Endothelial cell of hepatic sinusoid (primary cell): Measurements from ENCODE around the gene HAUS8.
"Not testable (repeated sequence)": the region's sequence is repeated elsewhere in the genome, so short reads cannot be mapped to it uniquely, and the experiment has no call there.

Source experiments
- in situ Hi-C: cut with HindIII; loops from 2 replicates; pipeline ENCODE4 v1.10.0; 2017; ENCODE audit warnings: low sequenced_read_pairs

Gene HAUS8

DNA sequence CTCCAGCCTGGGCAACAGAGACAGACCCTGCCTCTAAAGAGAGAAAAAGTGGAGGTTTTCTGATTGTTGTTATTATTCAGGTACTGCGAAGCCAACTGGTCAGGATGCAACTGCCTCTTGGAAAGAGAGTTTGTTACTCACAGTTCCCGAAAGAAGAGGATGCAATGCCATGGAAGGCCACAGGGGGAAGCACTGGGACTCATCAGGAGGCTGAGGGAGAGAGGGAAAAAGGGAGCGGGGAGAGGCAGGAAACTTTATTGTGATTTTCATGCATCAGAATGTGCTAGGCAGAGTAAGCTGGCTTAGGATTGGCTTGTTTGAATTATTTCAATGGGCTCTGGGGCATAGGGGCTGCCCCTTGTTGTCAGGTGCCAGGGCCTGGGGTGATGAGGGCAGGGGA is 27.9 kb upstream of the HAUS8 start:
- in situ Hi-C loops = no loop called here

DNA sequence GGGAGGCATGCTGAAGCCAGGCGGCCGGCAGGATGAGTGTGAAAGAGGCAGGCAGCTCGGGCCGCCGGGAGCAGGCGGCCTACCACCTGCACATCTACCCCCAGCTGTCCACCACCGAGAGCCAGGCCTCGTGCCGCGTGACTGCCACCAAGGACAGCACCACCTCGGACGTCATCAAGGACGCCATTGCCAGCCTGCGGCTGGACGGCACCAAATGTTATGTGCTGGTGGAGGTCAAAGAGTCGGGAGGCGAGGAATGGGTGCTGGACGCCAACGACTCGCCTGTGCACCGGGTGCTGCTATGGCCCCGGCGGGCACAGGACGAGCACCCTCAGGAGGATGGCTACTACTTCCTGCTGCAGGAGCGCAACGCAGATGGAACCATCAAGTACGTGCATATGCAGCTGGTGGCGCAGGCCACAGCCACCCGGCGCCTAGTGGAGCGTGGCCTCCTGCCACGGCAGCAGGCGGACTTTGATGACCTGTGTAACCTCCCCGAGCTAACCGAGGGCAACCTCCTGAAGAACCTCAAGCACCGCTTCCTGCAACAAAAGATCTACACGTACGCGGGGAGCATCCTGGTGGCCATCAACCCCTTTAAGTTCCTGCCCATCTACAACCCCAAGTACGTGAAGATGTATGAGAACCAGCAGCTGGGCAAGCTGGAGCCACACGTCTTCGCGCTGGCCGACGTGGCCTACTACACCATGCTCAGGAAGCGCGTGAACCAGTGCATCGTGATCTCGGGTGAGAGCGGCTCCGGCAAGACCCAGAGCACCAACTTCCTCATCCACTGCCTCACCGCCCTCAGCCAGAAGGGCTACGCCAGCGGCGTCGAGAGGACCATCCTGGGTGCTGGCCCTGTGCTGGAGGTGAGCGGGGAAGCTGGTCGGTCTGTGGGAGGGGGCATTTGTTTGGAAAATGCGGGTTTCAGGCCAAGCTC is 26.7 kb upstream of the HAUS8 start:
- in situ Hi-C loops = no loop called here

DNA sequence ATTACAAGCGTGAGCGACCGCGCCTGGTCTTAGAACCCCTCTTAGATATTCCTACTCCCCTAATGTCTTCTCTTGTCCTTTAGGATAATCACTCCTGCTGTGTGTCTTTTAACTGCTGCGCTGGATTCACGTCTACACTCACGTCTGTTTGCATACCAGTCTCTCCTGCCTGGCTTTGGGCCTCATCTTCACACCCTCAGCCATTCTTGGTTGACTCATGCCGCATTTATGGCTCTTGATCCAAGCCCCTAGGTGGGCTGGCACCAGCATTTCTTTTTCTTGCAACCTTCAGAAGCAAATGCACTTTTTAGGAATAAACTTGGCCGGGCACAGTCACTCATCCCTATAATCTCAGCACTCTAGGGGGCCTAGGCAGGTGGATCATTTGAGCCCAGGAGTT is 23.1 kb upstream of the HAUS8 start:
- in situ Hi-C loops = no loop called here

DNA sequence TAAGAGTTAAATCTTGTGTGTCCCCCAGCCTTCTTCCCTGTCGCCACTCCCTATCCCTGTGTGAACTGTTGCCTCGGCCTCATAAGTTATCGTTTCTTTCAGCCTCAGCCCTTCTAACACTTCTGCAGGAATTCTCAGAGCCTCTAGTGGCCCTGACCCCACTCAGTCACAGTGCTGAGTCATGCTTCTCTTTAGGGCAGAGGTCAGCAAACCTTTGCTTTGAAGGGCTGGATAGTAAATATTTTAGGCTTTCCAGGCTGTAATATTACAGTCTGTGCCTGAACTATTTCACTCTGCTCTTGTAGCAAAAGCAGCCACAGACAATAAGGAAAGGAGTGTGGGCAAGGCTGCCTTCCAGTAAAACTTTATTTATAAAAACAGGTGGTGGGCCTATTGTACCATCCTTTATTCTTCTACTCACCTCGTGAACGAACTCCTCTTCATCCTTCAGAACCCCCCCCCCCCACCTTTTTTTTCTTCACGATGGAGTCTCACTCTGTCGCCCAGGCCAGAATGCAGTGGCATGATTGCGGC is 22.4 kb upstream of the HAUS8 start:
- in situ Hi-C loops = no loop called here

DNA sequence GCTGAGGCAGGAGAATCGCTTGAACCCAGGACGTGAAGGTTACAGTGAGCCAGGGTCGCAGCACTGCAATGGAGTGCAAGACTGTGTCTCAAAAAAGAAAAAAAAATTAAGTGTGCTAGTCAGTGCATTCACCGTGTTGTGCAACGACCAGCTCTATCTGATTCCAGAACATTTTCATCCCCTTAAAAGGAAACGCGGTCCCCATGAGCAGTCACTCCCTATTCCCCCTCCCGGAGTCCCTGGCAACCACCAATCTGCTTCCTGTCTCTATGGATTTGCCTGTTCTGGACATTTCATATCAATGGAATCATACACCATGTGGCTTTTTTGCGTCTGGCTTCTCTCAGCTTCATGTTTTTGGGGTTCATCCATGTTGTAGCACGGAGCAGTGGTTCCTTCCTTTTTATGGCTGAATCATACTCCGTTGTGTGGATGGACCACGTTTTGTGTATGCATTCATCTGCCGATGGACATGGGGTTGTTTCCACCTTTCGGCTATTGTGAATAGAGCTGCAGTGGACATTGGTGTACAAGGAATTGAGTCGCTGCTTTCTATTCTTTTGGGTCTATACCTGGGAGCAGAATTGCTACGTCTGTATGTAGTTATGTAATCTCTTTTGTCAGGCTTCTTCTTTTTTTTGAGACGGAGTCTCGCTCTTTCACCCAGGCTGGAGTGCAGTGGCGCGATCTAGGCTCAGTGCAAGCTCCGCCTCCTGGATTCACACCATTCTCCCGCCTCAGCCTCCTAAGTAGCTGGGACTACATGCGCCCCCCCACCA is 20.1 kb upstream of the HAUS8 start:
- in situ Hi-C loops = no loop called here

DNA sequence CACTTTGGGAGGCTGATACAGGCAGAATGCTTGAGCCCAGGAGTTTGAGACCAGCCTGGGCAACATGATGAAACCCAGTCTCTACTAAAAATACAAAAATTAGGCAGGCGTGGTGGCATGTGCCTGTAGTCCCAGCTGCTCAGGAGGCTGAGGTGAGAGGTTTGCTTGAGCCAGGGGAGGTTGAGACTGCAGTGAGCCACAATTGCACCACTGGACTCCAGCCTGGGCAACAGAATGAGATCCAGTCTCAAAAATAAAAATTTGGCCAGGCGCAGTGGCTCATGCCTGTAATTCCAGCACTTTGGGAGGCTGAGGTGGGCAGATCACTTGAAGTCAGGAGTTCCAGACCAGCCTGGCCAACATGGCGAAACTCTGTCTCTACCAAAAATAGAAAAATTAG is 19.4 kb upstream of the HAUS8 start:
- in situ Hi-C loops = not testable (repeated sequence)

DNA sequence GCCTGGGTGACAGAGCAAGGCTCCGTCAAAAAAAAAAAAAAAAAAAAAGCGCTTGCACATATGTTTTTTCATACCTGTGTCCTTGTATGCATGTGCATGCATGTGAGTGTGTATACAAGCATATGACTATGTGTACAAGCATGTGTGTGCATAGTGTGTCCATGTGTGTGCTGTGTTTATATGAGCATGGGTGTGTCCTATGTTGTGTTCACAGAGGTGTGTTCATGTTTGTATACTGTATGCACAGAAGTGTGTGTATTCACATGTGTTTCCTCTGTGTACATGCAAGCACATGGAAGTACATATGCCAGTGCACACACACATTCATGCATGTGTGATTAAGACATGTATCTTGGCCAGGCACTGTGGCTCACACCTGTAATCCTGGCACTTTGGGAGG is 17.4 kb upstream of the HAUS8 start:
- in situ Hi-C loops = no loop called here

DNA sequence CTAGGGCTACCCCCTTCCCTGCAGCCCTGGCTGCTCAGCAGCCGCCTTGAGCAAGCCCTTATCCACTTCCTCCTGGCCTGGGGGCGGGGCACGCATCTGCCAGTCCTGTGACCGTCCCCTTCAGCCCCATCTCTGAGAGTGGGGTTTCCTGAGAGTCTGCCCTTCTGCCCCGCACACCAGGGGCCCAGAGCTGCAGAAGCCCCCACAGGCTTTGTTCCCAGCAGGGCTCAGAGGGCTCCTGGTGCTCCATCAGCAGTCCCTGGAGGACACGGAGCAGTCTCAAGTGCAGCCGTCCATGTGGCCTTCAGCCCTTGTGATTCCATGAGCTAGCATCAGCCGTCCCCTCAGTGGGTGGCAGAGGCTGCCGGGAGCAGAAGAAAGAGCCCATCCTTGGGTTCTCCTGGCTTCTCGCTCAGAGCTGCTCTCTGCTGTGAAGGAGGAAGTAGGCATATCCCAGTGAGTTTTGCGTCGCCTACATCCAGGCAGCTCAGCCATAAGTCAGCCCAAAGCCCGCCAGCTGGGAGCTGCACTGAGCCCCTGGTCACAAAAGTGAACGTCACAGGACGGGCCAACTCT is 16.6 kb upstream of the HAUS8 start:
- in situ Hi-C loops = no loop called here

DNA sequence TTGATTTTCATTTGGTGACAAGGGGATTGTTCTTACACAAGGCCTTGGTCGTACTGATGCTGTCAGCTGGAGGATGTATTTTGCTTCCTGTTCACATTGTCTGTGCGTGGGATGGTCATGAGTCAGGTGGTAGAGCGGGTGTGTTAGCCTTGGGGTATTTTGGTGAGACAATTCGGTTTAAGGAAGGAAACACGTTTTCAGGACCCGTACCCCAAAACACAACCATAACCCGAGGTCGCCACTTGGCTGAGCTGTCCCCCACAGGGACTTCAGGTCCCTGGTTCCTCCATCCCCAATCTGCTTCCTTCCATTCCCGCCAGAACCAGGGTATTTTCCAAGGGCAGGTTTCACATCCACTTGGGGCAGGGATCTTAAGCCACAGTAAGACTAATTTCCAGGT is 15.3 kb upstream of the HAUS8 start:
- in situ Hi-C loops = no loop called here

DNA sequence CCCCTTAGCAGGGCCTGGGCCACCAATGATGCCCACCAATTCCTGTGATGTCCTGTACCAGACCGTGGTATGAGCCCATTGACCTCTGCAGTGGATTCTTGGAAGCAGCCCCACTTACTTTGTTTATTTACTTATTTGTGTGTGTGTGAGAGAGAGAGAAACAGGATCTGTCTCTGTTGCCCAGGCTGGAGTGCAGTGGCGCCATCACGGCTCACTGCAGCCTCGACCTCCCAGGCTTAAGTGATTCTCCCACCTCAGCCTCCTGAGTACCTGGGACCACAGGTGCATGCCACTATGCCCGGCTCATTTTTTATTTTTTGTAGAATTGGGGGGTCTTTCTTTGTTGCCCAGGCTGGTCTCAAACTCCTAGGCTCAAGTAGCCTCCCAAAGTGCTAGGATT is 13.3 kb upstream of the HAUS8 start:
- in situ Hi-C loops = no loop called here

DNA sequence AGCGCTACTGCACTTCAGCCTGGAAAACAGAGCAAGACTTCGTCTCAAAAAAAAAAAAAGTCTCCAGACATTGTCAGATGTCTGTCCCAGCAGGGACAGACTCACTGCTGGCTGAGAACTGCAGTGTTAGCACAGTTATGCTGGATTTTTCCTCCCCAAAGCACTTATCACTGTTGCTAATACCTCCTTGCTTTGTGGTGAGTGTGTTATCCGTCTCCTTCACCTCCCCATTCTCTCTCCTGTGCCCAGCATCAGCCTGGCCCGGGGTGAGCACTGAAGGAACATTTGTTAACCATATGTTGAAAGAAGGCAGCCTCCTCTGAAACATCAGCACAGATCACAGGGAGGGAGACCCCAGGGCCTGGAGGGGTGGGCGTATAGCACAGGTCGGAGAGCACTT is 11.6 kb upstream of the HAUS8 start:
- in situ Hi-C loops = no loop called here

DNA sequence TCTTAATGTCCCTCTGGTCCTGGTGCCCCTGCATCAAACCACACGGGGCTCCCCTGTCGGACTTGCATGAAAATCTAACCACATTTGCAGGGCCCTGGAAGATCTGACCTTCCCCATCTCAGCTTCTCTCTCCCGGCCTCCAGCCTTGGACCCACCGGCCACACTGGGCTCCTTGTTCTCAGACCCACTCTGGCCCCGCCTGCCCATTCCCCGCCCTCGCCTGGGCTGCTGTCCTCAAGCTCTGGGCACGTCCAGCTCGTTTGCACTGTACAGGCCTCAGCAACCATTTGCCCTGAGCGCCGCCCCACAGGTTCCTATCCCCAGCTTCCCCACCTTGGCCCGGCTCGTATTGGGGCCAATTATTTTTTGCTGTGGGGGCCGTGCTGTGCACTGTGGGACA is 10.9 kb upstream of the HAUS8 start:
- in situ Hi-C loops = no loop called here

DNA sequence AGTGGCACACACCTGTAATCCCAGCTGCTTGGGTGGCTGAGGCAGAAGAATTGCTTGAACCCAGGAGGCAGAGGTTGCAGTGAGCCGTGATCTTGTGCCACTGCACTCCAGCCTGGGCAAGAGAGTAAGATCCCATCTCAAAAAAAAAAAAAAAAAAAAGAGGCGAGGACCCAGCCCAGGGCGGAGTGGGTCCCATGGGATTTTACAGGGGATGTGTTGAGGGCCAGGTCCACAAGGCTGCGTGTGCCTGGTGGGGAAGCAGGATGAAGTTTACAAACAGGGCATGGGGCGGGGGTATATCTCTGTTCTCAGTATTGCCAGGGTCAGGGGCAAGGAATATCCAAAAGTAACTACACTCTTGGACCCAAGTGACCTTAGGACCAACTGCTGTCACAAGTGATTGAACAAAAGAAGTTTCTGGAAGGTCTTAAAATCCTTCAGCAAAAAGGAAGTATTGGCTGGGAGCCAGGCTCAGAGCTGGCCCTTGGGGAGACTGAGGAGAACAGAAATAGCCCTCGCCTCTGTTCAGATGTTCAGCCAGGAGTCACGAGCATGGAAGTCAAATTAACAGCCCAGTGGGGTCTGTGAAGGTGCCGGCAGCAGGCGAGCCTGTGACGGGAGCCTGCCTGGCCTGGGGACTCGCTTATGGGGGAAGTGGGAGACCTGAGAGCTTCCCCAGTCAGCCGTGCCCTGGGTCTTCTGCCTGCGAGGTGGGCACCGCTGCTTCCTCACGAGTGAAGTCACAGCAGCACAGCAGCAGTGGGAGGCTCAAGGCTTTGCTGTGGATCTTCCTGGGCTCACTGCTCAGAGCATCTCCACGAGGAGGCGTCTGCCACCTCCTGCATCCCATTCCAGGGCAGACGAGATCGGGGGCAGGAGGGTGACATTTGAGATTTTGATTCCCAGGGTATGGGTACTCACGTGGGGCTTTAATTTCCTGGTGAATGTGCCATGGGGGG is 6.7 kb upstream of the HAUS8 start:
- in situ Hi-C loops = no loop called here

DNA sequence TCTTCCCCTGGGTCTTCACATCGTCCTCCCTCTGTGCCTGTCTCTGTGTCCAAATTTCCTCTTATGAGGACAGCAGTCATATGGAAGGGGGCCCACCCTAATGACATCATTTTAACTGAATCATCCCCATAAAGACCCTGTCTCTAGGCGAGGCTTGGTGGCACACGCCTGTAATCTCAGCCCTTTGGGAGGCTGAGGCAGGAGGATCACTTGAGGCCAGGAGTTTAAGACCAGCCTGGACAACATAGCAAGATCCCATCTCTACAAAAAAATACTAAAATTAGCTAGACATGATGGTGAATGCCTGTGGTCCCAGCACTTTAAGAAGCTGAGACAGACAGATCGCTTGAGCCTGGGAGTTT is 5.2 kb upstream of the HAUS8 start:
- in situ Hi-C loops = no loop called here

DNA sequence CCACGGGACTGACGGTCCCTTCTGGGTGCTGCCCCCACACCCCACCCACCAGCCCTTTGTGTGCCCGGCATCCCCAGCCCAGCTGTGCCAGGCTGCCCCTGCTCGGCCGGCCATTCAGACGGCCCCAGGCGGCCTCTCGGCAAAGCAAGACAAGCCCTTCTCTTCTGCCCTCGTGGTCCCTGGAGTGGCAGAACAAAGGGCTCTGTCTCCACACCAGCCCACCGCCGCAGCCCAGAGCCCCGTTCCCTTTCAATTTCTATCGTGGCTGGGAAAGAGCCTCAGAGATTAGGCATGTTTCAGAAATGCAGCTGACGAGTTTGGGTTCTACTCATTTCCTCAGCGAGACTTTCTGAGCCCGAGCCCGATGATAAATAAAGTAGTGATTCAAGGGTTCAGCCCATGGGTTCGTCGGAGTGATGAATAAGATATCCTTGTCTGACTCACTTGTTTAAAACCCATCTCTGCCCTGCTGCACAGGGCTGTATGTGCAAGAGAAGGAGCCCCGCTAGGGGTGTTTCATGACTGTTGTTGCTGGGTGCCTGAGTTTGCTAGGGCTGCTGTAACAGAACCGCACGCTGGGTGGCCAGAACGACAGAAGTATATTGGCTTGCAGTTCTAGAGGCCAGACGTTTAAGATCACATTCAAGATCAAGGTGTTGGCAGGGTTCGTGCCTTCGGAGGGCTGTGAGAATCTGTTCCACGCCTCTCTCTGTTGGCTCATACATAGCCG is 4.6 kb upstream of the HAUS8 start:
- in situ Hi-C loops = loop anchor here (5.0 kb wide), 1 partner anchor 87 kb away; no protein-coding TSS in a partner anchor

DNA sequence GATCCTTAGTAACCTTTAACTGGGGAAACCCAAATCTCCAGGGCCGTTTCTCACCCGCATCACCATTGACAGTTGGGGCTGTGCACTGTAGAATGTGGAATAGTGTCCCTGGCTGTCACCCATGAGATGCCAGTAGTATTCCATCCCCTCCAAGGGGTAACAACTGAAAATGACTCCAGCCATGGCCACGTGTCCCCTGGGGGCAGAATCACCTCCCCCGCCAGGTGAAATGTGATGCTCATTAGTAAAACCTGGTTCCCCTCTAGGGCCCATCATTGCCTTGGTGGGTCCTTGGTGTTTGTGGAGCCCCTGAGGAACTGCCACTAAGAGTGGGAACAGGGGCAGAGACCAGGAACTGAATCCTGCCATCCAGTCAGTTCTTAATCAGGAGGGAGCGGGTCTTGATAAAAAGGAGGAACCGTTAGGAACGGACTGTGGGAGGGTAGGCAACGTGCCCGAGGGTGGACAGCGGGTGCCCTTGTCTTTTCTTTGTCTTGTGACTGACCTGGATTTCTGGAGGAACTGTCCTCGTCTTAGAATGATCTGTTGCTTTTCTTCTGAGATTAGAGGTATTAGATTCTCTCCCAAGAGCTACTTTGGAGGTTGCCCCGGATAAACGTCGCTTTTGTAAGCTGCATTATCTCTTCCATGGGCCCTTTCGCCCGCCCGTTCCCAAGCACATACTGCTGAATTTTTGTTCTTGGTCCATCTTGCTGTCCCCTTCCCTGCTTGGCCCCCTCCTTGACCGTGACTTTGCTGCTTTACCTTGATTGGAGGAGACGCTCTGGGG is 3.9 kb upstream of the HAUS8 start:
- in situ Hi-C loops = loop anchor here (5.0 kb wide), 1 partner anchor 88 kb away; no protein-coding TSS in a partner anchor

DNA sequence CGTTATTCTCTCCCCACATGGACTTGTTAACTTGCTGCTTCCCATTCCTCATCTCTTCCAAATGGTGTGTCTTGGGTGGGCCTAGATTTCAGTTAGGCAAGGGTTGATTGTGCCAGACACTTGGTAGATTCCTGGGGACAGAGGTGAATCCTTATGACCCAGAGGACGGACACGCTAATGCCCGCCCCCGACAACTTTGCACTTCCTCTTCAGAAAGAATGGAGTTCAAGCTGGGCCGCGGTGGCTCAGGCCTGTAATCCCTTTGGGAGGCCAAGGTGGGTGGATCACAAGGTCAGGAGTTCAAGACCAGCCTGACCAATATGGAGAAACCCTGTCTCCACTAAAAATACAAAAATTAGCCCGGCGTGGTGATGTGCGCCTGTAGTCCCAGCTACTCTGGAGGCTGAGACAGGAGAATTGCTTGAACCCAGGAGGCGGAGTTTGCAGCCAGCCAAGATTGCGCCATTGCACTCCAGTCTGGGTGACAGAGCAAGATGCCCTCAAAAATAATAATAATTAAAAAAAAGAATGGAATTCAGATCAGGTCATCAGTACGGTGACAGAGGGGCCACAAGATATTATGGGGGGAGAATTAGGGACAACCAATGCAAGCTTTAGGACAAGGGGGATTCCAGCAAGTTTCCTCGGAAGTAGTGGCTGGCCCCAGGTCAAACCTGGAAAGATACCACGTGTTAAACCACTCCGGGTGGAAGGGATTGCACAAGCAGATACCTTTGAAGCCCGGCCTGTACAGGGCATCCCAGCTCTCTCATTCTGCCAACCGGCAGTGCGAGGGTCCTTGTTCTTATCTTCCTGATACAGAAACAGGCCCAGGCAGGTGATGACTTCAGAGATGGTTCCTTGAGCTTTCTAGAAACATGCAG is 3.0 kb upstream of the HAUS8 start:
- in situ Hi-C loops = loop anchor here (5.0 kb wide), 1 partner anchor 89 kb away; no protein-coding TSS in a partner anchor
